ENCODE data around the gene DNAJC18. TPM values are rescaled to one million over a fixed set of nuclear protein-coding genes. Genes with fewer than 3 reads are reported as not detected.
A peak's percentile ranks its signal among the peaks of the same experiment; 100 is the strongest.
"Not testable (repeated sequence)": the region's sequence is repeated elsewhere in the genome, so short reads cannot be mapped to it uniquely, and the experiment has no call there.

The DNAJC18 gene
- 7.6 TPM for total RNA-seq

DNA sequence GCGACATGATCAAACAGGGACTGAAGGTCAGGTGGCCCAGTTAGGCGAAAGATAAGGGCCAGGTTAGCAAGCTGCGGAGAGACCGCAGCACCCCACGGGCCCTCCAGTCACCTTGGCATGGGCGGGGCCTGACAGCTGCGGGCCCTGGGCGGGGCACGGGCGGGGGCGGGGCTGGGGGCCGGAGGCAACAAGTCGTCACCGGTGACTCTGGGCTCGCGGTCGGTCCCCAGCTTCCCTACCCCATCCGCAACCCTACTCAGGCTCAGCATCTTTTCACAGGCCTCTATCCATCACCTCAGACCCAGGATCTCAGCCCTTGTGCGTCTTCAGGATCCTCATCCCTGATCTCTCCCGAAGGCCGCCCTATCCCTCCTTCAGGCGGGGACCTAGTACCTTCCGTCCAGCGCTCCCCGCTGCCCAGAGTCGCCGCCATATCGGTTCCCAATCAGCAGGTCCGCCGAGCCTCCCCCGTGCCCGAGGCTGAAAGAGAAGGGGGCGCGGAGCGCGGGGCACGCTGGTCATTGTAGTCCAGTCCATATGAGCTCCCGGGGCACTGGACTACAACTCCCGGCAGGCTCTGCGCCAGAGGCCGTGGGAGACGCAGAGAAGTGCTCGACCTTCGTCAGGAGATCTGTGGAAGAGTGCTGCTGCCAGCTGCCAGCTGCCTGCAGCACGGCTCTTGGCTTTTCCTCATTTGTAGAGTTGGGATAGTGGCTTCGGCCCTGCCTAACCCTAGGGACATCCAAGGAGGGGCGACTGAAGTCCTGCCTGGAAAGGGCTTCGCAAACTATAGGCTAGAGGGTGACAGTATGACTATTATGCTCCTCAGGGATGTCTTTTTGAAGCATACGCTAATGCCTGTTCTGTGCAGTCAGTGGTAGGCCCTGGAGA, at the start of gene DNAJC18:
Gene DNAJC18, minus strand, starts transcription at position 513 of the 891 bp plus-strand sequence. Its CDS starts 80 bp downstream, at position 433.
- intact Hi-C loops (cut with DNase I), result loop anchor here (5.0 kb wide), 1 partner anchor 33 kb away; the partner anchor contains the start of gene SMIM33

DNA sequence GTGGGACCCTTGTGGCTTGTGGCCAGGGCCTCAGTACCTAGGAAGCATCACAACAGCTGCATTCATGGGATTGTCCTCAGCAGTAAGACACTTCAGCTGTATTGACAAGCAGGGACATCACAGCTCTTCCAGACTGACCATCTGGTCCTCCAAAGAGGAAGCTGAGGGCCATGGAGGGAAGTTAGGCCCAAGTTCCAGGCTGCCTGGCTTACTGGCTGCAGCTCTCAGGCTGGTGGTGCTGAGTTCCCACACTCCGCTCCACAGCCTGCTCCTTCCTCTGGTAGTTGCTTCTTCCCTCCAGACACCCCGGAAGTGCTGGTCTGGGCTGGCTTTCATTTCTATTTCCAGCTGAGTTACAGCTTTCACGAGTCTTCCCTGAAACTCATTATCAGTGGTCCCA, 48.9 kb upstream of the DNAJC18 start:
- H3K27me3 ChIP-seq, result no peaks in the 10 kb centered on the region
- H3K36me3 ChIP-seq, result no peaks in the 10 kb centered on the region
- no peak for DNase-seq (ENCODE audit: extremely low spot score in 2 of 2)
- intact Hi-C loops (cut with DNase I), result no loop called here
- H3K4me1 ChIP-seq, result peaks cover 12% of the 10 kb centered on the region
- no peak for TF ChIP-seq POLR2A (IDR thresholded peaks at IDR 0.05)
- TF ChIP-seq, protein P1, sequence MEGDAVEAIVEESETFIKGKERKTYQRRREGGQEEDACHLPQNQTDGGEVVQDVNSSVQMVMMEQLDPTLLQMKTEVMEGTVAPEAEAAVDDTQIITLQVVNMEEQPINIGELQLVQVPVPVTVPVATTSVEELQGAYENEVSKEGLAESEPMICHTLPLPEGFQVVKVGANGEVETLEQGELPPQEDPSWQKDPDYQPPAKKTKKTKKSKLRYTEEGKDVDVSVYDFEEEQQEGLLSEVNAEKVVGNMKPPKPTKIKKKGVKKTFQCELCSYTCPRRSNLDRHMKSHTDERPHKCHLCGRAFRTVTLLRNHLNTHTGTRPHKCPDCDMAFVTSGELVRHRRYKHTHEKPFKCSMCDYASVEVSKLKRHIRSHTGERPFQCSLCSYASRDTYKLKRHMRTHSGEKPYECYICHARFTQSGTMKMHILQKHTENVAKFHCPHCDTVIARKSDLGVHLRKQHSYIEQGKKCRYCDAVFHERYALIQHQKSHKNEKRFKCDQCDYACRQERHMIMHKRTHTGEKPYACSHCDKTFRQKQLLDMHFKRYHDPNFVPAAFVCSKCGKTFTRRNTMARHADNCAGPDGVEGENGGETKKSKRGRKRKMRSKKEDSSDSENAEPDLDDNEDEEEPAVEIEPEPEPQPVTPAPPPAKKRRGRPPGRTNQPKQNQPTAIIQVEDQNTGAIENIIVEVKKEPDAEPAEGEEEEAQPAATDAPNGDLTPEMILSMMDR (IDR thresholded peaks at IDR 0.05), result no peak
- no peak for TF ChIP-seq POLR2AphosphoS5 (IDR thresholded peaks at IDR 0.05; ENCODE audit: insufficient read depth in 1 of 2, low read depth in 1 of 2)
- H3K9me3 ChIP-seq, result no peaks in the 10 kb centered on the region
- no peak overlapping the region for H3K27ac ChIP-seq
- H3K4me3 ChIP-seq, result no peak overlapping the region

More for the DNA sequence above, at the start of gene DNAJC18:
- TF ChIP-seq POLR2AphosphoS5 (IDR thresholded peaks at IDR 0.05; ENCODE audit: insufficient read depth in 1 of 2, low read depth in 1 of 2) (peak; percentile 92), POLR2A (IDR thresholded peaks at IDR 0.05) (no peak)
- TF ChIP-seq, protein P1 (IDR thresholded peaks at IDR 0.05), result no peak
- H3K9me3 ChIP-seq, result no peaks in the 10 kb centered on the region
- H3K4me3 ChIP-seq, result peak within 1 kb of the TSS; percentile 81 to 92
- H3K36me3 ChIP-seq, result peaks cover 0 to 5% of the 10 kb centered on the region in 2 donors
- no peak for DNase-seq (ENCODE audit: extremely low spot score in 2 of 2)
- H3K27me3 ChIP-seq, result no peaks in the 10 kb centered on the region
- H3K4me1 ChIP-seq, result peaks cover 14% of the 10 kb centered on the region
- H3K27ac ChIP-seq, result peak within 1 kb of the TSS; percentile 97

- H3K4me1 ChIP-seq, result peaks cover 21% of the 10 kb centered on the region
- H3K27ac ChIP-seq, result no peak overlapping the region
- H3K9me3 ChIP-seq, result no peaks in the 10 kb centered on the region
- no peaks in the 10 kb centered on the region for H3K36me3 ChIP-seq
- TF ChIP-seq POLR2A (IDR thresholded peaks at IDR 0.05) (no peak), POLR2AphosphoS5 (IDR thresholded peaks at IDR 0.05; ENCODE audit: insufficient read depth in 1 of 2, low read depth in 1 of 2) (no peak)
- TF ChIP-seq, protein P1 (IDR thresholded peaks at IDR 0.05), result no peak
- no peaks in the 10 kb centered on the region for H3K27me3 ChIP-seq
- DNase-seq (ENCODE audit: extremely low spot score in 2 of 2), result no peak
- H3K4me3 ChIP-seq, result no peak overlapping the region
- intact Hi-C loops (cut with DNase I), result no loop called here
These were observed 46.9 kb upstream of the DNAJC18 start for GRCh38 chr5:139486201-139486600.

DNA sequence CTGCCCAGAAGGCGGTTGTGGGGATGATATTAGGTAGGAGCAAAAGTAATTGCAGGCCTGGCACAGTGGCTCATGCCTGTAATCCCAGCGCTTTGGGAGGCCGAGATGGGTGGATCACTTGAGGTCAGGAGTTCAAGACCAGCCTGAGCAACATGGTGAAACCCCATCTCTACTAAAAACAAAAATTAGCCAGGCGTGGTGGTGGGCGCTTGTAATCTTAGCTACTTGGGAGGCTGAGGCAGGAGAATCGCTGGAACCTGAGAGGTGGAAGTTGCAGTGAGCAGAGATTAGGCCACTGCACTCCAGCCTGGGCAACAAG, 43.5 kb upstream of the DNAJC18 start:
- DNase-seq (ENCODE audit: extremely low spot score in 2 of 2); H3K27me3 ChIP-seq; intact Hi-C loops (cut with DNase I); H3K9me3 ChIP-seq: not testable (repeated sequence)
- peaks cover 0 to 11% of the 10 kb centered on the region in 2 donors for H3K36me3 ChIP-seq
- peak overlapping the region; percentile 98 for H3K27ac ChIP-seq
- peaks cover 35% of the 10 kb centered on the region for H3K4me1 ChIP-seq
- H3K4me3 ChIP-seq, result peak overlapping the region; percentile 45 to 60

- H3K4me1 ChIP-seq, result peaks cover 35% of the 10 kb centered on the region
- H3K27ac ChIP-seq, result peak within 1 kb of the TSS; percentile 98
- intact Hi-C loops (cut with DNase I), result no loop called here
- no peaks in the 10 kb centered on the region for H3K9me3 ChIP-seq
- DNase-seq (ENCODE audit: extremely low spot score in 2 of 2), result no peak
- peaks cover 0 to 16% of the 10 kb centered on the region in 2 donors for H3K36me3 ChIP-seq
- peak within 1 kb of the TSS; percentile 45 to 60 for H3K4me3 ChIP-seq
- TF ChIP-seq POLR2AphosphoS5 (IDR thresholded peaks at IDR 0.05; ENCODE audit: insufficient read depth in 1 of 2, low read depth in 1 of 2) (peak; percentile 9 to 76), POLR2A (IDR thresholded peaks at IDR 0.05) (peak in 1 of 2 donors; percentile 37)
- TF ChIP-seq, protein P1 (IDR thresholded peaks at IDR 0.05), result no peak
- H3K27me3 ChIP-seq, result no peaks in the 10 kb centered on the region
These were observed 42.9 kb upstream of the DNAJC18 start, which contains the start of gene STING1 for GRCh38 chr5:139482050-139482889. STING1 (minus strand) TSS chr5:139482758; CDS start chr5:139481704, 1,054 bp downstream.

Measured in vagina (tissue), 2 donors.